ENCODE measurements around the gene MAPK12. TPM values are rescaled to one million over a fixed set of nuclear protein-coding genes. Genes with fewer than 3 reads are reported as not detected.

Gene MAPK12
- total RNA-seq, 2 donors from 2014 or later: 46.5 to 57.0 TPM

- DNase-seq: no peak
- peaks cover 8% of the 10 kb centered on the region for H3K36me3 Mint-ChIP-seq (ENCODE audit: low read depth)
- H3K9ac ChIP-seq (ENCODE audit: extremely low read depth, low read length, poor library complexity, severe bottlenecking): peak overlapping the region; percentile 69
- H3K27ac ChIP-seq (ENCODE audit: low read depth, low read length): peak overlapping the region; percentile 75
- no peaks in the 10 kb centered on the region for H3K27me3 ChIP-seq (ENCODE audit: control insufficient read depth, insufficient read depth, low read length, poor library complexity, severe bottlenecking)
- peak overlapping the region; percentile 66 for H3K4me3 ChIP-seq (ENCODE audit: low read length)
- no peaks in the 10 kb centered on the region for H3K9me3 Mint-ChIP-seq
- no peaks in the 10 kb centered on the region for H3K9me3 ChIP-seq (ENCODE audit: control insufficient read depth, low read length)
- peaks cover 15% of the 10 kb centered on the region for H3K4me1 ChIP-seq (ENCODE audit: control insufficient read depth, insufficient read depth, low read length)
- H3K27me3 Mint-ChIP-seq (ENCODE audit: insufficient read depth): no peaks in the 10 kb centered on the region
- peaks cover 8% of the 10 kb centered on the region for H3K4me1 Mint-ChIP-seq
- peak overlapping the region; percentile 80 for H3K27ac Mint-ChIP-seq
- peak overlapping the region; percentile 12 for H3K4me3 Mint-ChIP-seq
- 73 to 93% methylated on average over 12 to 29 of the region's 29 CpGs for WGBS, 2 experiments (ENCODE audit: insufficient coverage in 1 of 2, insufficient read length in 1 of 2)
- H3K36me3 ChIP-seq (ENCODE audit: control insufficient read depth, insufficient read depth, low read length): peaks cover 6% of the 10 kb centered on the region
- no peak for TF ChIP-seq CTCF (conservative IDR thresholded peaks at IDR 0.05)
These were observed 31.4 kb upstream of the MAPK12 start for GRCh38 chr22:50292643-50293440.

DNA sequence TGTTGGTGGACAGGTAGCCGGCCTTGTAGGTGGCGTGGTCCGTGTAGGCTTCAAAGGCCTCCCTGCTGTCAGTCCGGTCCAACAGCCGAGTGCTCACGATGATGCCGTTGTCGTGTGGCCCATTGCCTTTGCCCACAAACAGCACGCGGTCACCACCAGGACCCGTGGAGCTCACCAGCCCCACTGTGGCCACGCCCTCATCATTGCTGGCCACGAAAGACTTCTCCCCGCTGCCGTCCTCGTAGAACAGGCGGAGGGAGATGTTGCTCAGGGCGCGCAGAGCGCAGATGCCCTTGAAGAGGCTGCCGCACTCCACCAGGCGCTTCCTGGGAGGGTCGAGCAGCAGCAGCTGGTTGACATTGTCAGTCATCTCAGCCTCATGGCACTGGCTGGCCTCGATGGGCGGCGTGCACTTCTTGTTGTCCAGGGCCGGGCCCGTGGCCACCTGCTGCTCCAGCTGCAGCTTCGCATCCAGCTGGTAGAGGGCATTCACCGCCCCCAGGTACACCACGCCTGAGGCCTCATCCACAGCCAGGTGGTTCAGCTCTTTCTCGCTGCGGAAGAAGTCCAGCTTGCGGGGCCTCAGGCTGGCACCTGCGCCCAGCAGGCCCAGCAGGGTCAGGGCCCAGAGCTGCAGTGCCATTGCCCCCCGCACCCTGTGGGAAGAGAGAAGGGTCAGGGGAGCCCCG is 28.6 kb upstream of the MAPK12 start:
- H3K4me3 Mint-ChIP-seq: no peak overlapping the region
- Histone ChIP-seq H3K27ac (ENCODE audit: low read depth, low read length) (no peak overlapping the region), H3K27me3 (ENCODE audit: control insufficient read depth, insufficient read depth, low read length, poor library complexity, severe bottlenecking) (no peaks in the 10 kb centered on the region), H3K9me3 (ENCODE audit: control insufficient read depth, low read length) (no peaks in the 10 kb centered on the region), H3K9ac (ENCODE audit: extremely low read depth, low read length, poor library complexity, severe bottlenecking) (no peak overlapping the region), H3K4me3 (ENCODE audit: low read length) (no peak overlapping the region), H3K36me3 (ENCODE audit: control insufficient read depth, insufficient read depth, low read length) (peaks cover 16% of the 10 kb centered on the region), H3K4me1 (ENCODE audit: control insufficient read depth, insufficient read depth, low read length) (peaks cover 15% of the 10 kb centered on the region)
- DNase-seq: no peak
- H3K27me3 Mint-ChIP-seq (ENCODE audit: insufficient read depth): no peaks in the 10 kb centered on the region
- TF ChIP-seq CTCF (conservative IDR thresholded peaks at IDR 0.05): no peak
- WGBS, 2 experiments (ENCODE audit: insufficient coverage in 1 of 2, insufficient read length in 1 of 2): 95 to 96% methylated on average over 35 to 37 of the region's 37 CpGs
- peaks cover 13% of the 10 kb centered on the region for H3K36me3 Mint-ChIP-seq (ENCODE audit: low read depth)
- no peak overlapping the region for H3K27ac Mint-ChIP-seq
- peaks cover 8% of the 10 kb centered on the region for H3K4me1 Mint-ChIP-seq
- no peaks in the 10 kb centered on the region for H3K9me3 Mint-ChIP-seq

- H3K4me1 ChIP-seq (ENCODE audit: control insufficient read depth, insufficient read depth, low read length): peaks cover 15% of the 10 kb centered on the region
- no peaks in the 10 kb centered on the region for H3K9me3 ChIP-seq (ENCODE audit: control insufficient read depth, low read length)
- Mint-ChIP-seq H3K27me3 (ENCODE audit: insufficient read depth) (no peaks in the 10 kb centered on the region), H3K36me3 (ENCODE audit: low read depth) (peaks cover 17% of the 10 kb centered on the region), H3K4me3 (no peak overlapping the region), H3K9me3 (no peaks in the 10 kb centered on the region), H3K27ac (no peak overlapping the region), H3K4me1 (peaks cover 8% of the 10 kb centered on the region)
- WGBS, 2 experiments (ENCODE audit: insufficient coverage in 1 of 2, insufficient read length in 1 of 2): 97 to 98% methylated on average over 44 to 57 of the region's 57 CpGs
- no peak overlapping the region for H3K9ac ChIP-seq (ENCODE audit: extremely low read depth, low read length, poor library complexity, severe bottlenecking)
- no peaks in the 10 kb centered on the region for H3K27me3 ChIP-seq (ENCODE audit: control insufficient read depth, insufficient read depth, low read length, poor library complexity, severe bottlenecking)
- H3K36me3 ChIP-seq (ENCODE audit: control insufficient read depth, insufficient read depth, low read length): peaks cover 16% of the 10 kb centered on the region
- no peak overlapping the region for H3K4me3 ChIP-seq (ENCODE audit: low read length)
- DNase-seq: no peak
- TF ChIP-seq CTCF (conservative IDR thresholded peaks at IDR 0.05): no peak
- H3K27ac ChIP-seq (ENCODE audit: low read depth, low read length): no peak overlapping the region
These were observed 27.9 kb upstream of the MAPK12 start for GRCh38 chr22:50289151-50289941.
